IPS-NIHi7 (cell line): ENCODE measurements around the gene STOX2.

ENCODE experiments used
- DNase-seq: peaks from one replicate; pipeline ENCODE4 v3.0.0; 2012; ENCODE audit warnings: mixed read lengths; ENCODE audit errors: extremely low spot score

The STOX2 gene

GRCh38 chr4:183986971-183987946 lies 82.2 kb downstream of the STOX2 start:
- peak; percentile 49 for DNase-seq

DNA sequence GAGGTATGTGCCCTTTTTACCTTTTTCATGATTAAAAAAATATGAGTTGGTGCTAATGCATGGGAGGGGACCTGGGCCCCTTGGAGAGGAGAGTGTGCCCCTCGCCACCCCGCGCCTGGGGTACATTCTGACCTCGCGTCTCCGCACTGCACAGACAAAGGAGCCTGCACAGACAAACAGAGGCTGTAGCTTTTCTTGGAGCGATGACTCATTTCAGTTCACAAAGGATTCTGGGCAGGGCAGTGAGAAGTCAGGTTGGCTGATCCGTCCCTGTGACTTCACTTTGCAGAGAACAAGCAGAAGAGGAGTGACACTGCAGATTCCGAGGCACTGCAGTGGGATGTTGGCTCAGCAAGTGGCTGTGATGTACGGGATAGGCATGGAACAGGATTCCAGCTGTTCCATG lies 82.9 kb downstream of the STOX2 start:
- peak; percentile 53 for DNase-seq

DNA sequence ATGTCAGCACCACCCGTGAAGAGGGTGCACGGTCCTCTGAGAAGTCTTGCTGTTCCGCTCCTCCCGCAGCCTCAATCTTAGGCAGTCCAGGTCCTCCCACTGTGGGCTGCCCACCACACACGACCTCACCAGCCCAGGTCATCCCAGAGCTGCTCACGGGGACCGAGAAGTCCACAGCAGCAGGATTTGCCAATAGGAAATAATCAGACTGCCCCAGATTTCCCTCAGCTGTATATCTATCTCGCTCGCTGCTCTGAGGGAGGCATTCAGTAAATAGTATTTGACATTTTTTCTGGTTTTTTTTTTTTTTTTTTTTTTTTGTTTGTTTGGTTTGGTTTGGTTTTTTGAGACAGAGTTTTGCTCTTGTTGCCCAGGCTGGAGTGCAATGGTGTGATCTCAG lies 83.8 kb downstream of the STOX2 start:
- DNase-seq: no peak

- no peak for DNase-seq
These were observed 84.4 kb downstream of the STOX2 start for GRCh38 chr4:183989461-183989860.

- DNase-seq: no peak
These were observed 84.8 kb downstream of the STOX2 start for GRCh38 chr4:183989931-183990330.

- DNase-seq: no peak
These were observed 88.6 kb downstream of the STOX2 start for GRCh38 chr4:183993676-183994075.

- DNase-seq: no peak
These were observed 90.5 kb downstream of the STOX2 start for GRCh38 chr4:183995570-183995969.

DNA sequence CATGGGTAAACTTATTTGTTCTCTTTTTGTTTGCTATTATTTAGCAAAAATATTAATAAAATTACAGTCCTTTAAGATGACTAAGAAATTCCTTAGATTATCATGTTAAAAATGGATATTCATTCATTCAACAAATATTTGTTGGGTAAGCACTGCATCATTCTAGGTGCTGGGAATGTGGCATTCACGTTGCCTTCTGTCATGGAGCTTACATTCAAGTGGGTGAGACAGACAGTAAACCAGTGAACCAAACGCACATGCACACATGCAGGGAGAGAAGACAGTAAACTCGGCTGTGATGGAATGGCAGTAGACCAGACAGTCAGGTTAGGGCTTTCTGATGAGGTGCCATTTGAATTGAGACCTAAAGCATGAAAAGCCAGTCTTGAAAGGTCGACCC lies 91.8 kb downstream of the STOX2 start:
- no peak for DNase-seq

DNA sequence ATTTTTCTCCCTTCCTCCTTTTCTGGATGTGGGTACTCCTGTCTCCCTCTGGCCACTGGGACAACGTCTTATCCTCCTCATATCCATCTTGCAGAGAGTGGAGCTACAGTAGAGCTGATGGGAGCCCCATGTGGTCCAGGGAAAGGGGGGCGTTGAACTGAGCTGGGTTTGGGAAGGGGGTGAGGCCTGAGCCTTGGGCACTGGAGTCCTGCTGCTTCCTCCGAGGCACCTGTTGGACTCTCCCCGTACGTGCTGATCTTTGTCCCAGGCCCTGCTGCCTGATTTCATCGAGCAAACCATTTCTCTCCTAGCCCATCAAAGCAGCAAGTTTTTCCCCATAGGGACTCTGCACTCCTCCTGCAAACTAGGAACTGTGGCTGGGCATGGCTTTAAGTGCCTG lies 94.3 kb downstream of the STOX2 start:
- DNase-seq: no peak

DNA sequence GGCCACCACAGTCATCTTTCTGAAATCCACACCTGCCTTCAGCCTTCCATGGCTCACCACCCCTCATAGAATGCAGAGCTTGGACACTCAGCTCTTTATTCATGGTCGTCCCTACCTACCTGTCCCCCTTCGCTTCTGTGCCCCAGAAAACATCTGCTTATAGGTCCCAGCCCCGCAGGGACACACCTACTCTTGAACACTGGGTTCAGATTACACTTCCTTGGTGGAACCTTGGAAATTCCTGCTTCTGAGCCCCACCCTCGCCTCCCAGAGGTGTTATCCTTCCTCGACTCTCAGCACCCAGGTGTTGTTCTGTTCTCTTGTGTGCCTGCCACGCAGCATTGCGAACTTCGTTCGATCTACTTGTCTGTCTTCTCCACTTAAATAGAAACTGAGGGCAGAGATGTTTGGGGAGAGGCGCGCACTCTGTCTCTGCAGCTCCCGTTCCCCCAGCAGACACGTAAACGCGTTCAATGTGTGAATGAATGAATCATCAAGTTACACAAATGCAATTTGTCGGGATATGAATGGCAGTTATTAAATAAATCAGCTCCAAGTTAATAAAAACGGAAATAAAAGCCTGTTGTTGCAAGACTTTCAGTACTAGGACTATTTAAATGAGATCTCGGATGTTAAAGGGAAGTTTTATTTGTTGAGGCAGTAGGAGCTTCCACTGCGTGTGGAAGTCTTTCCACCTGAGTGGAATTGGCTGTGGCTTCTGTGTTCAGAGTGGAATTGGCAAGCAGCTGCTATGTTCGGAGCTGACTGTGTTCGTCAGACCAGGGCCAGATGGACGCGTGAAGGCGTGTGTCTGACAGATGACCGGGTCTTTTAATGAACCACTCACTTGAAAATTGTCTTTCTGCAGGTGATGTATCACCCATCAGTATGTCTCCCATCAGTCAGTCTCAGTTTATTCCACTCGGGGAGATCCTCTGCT lies 95.6 kb downstream of the STOX2 start:
- no peak for DNase-seq

DNA sequence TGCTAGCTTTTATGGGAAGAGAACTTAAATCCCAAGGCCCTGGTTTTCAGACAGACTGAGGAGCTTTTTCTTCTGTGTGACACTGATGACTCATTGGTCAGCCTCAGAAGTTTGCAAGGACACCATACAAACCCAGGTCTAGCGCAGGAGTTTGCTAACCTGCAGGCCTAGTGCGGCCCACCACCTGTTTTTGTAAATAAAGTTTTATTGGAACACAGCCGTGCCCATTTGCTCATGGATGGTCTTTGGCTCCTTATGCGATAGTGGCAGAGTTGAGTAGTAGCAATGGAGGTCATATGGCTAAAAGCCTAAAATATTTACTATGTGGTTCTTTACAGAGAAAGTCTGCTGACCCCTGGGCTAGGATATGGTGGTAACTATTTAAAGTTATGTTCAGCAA lies 98.3 kb downstream of the STOX2 start:
- no peak for DNase-seq

DNA sequence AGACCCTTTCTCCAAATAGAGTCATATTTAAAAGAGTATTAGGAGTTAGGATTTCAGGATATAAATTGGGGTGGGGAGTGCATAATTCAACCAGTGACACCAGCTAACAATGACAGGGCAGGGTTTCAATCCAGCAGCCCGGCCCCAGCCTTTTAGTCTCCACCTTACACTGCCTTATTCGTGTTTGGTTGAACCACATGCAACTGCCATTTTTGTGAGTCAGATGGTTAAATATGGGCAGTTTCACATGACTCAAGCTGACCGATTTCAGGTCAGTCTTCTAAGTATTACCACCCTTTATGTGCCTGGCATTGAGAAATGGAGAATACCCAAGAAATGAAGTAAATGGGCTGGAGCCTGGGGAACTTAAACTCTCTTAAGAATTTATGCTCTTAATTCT lies 102.8 kb downstream of the STOX2 start:
- DNase-seq: no peak

- DNase-seq: no peak
These were observed 105.6 kb downstream of the STOX2 start for GRCh38 chr4:184010696-184011095.

GRCh38 chr4:184011826-184012380 lies 106.8 kb downstream of the STOX2 start:
- no peak for DNase-seq

GRCh38 chr4:184012937-184013336 lies 107.8 kb downstream of the STOX2 start:
- DNase-seq: no peak

DNA sequence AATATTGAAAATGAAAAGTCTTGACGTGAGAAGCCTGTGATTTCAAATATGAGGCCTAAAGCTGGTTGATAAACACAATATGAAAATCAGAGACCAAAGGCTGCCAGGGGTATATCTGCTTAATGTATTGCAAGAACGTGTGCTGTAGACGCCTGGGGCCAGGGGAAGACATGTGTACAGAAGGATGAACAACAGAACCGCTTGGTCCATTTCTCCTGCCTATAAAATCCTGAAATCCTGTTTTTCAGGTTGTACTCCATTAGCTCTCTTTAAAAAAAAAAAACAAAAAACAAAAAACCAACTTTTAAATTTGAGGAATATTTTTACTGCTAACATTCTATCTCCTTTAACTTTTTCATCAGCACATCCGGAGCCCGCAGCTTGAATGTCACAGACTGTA lies 109.2 kb downstream of the STOX2 start:
- DNase-seq: no peak

DNA sequence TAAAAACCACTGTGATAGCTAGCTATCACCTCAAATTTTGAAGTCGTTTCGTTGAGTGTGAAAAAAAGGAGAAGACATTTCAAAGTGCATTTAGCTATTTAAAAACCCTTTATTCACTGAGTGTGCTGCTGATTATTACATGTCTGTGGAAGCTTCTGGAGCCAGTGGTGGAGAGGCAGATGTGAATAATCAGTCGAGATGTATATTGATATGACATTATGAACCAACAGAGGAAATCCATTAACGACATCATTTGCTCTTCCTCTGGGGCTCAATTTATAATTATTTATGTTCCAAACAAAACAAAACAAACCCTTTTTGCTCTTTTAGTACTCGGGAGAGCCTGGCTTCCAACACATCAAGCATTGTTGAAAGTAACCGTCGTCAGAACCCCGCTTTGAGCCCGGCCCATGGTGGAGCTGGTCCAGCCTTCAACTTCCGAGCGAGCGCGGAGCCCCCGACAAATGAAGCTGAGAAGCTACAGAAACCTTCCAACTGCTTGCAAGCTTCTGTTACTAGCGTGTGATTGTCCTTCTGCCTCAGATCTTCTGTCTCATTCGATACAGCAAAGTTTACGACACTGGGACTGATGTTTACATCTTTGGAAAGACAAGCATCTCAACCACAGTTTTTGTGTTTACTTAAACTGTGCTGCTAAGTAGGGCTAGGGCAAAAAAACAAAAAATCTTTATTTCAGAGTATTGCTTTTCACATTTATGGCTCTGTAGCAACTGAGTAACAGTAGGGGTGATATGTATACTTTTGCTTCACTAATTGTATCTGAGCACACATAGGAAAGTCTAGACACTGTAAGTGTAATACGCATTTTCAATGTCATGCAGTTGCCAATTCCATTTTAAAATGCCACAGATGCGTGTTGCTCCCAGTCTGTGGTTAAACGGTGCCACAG lies 111.9 kb downstream of the STOX2 start:
- DNase-seq: no peak

DNA sequence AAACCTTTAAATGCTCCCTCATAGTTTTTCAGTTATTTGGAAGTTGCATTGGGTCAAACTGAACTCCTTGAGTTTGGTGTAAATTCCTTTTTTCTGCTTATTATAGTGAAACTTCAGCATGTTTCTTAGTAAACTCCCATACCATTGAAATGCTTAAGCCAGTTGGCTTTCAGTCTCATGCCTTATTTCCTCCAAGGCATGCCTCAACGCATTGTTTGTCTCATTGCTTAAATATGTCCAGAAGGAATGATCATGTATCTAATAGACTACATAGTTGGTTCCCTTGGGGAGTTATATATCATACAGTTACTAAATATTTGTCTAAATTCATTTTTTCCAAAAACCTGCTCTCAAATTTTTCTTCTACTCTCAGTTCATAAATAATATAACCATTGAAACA lies 114.0 kb downstream of the STOX2 start:
- no peak for DNase-seq

GRCh38 chr4:184019667-184020623 lies 114.8 kb downstream of the STOX2 start:
- no peak for DNase-seq

- no peak for DNase-seq
These were observed 116.3 kb downstream of the STOX2 start for GRCh38 chr4:184021389-184021788.
